ENCODE data around the gene FARS2. TPM values are rescaled to one million over a fixed set of nuclear protein-coding genes. Genes with fewer than 3 reads are reported as not detected.

Gene FARS2
- total RNA-seq, 4 donors from 2014 or later = 16.4 to 26.1 (median 21.4) TPM

DNA sequence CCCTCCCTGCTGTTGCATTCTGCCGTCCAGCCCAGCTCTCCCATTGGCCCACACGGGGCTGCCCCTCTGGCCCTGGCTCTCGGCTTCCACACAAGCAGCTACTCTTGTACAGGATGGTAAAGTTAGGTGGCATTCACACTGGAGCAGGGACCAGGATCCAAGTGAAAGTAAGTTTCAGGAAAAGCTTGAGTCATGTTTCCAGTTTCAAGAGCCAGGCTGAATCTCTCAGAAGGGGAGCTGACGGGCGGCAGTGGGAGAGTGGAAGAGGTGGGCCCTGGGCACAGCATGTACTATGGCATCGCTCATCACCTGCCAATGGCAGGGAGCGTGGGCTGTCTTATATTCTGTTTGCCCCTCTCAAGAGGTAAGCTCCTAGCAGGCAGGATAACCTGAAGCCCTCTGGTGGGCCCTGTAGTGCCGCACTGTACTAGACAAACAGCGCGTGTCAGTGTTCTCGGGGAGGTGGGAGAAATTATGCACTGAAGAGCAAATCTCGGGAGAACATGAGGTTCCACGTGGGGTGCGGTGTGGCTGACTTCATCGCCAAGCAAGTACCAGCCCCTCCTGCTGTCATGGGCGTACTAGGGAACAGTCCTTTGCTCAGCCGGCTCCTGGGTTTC lies 503.9 kb downstream of the FARS2 start:
- H3K9me3 ChIP-seq = peaks cover 0 to 4% (median 0%) of the 10 kb centered on the region in 4 donors
- no peak for DNase-seq (ENCODE audit: low spot score in 2 of 2)
- TF ChIP-seq POLR2A (IDR thresholded peaks at IDR 0.05) = no peak
- TF ChIP-seq, protein P1, sequence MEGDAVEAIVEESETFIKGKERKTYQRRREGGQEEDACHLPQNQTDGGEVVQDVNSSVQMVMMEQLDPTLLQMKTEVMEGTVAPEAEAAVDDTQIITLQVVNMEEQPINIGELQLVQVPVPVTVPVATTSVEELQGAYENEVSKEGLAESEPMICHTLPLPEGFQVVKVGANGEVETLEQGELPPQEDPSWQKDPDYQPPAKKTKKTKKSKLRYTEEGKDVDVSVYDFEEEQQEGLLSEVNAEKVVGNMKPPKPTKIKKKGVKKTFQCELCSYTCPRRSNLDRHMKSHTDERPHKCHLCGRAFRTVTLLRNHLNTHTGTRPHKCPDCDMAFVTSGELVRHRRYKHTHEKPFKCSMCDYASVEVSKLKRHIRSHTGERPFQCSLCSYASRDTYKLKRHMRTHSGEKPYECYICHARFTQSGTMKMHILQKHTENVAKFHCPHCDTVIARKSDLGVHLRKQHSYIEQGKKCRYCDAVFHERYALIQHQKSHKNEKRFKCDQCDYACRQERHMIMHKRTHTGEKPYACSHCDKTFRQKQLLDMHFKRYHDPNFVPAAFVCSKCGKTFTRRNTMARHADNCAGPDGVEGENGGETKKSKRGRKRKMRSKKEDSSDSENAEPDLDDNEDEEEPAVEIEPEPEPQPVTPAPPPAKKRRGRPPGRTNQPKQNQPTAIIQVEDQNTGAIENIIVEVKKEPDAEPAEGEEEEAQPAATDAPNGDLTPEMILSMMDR (IDR thresholded peaks at IDR 0.05) = no peak
- no peak for TF ChIP-seq EP300 (IDR thresholded peaks at IDR 0.05)
- H3K27me3 ChIP-seq = no peaks in the 10 kb centered on the region
- H3K36me3 ChIP-seq = no peaks in the 10 kb centered on the region
- peaks cover 0 to 46% (median 18%) of the 10 kb centered on the region in 4 donors for H3K4me1 ChIP-seq
- WGBS, 2 donors = 82 to 85% methylated on average over 17 of the region's 17 CpGs
- H3K27ac ChIP-seq = peak overlapping the region in 2 of 4 donors; percentile 47 to 53
- H3K4me3 ChIP-seq = no peak overlapping the region

DNA sequence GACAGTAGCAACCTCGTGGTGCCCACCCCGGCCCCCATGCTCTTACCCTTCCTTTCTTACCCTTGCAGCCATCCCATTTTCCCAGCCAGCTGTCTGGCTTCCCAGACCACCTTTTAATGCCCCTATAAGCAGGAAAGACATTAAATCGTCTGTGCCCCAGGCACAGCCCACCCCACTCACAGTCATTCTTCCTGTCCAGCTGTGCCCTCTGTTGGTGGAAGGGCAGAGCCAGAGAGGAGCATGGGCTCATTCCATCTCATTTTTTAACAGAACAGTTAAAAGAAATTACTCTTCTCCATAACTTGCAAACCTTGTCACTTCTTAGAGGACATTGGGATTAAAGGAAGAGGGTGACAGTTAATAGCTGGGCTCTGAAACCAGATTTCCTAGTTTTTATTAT lies 504.9 kb downstream of the FARS2 start:
- H3K27me3 ChIP-seq = no peaks in the 10 kb centered on the region
- H3K36me3 ChIP-seq = peaks cover 0 to 6% (median 0%) of the 10 kb centered on the region in 3 donors
- TF ChIP-seq, protein P1 (IDR thresholded peaks at IDR 0.05) = no peak
- no peak for TF ChIP-seq POLR2A (IDR thresholded peaks at IDR 0.05)
- TF ChIP-seq EP300 (IDR thresholded peaks at IDR 0.05) = no peak
- peaks cover 0 to 42% (median 18%) of the 10 kb centered on the region in 4 donors for H3K4me1 ChIP-seq
- H3K27ac ChIP-seq = no peak overlapping the region
- H3K4me3 ChIP-seq = no peak overlapping the region
- 68 to 72% methylated on average over 3 of the region's 3 CpGs for WGBS, 2 donors
- DNase-seq (ENCODE audit: low spot score in 2 of 2) = no peak
- peaks cover 0 to 4% (median 0%) of the 10 kb centered on the region in 4 donors for H3K9me3 ChIP-seq

DNA sequence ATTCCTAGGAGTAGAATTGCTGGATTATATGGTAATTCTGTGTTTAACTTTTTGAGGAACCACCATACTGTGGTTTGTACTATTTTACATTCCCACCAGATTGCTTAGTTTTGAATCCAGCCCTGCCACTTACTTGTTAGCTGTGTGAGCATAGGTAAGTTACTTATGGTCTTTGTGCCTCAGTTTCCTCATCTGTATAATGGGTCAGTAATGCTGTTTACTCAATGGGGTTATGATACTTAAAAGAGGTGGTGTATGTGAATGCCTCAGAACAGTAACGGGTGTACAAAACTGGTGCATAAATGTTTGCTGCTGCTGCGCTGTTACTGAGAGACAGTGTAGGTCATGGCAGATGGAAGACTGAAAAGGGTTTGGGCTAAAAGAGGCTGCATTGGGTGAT lies 506.2 kb downstream of the FARS2 start:
- Histone ChIP-seq H3K27me3 (no peaks in the 10 kb centered on the region), H3K4me1 (peaks cover 0 to 30% (median 16%) of the 10 kb centered on the region in 4 donors), H3K4me3 (no peak overlapping the region), H3K36me3 (peaks cover 0 to 16% (median 0%) of the 10 kb centered on the region in 3 donors), H3K9me3 (peaks cover 0 to 4% (median 0%) of the 10 kb centered on the region in 4 donors), H3K27ac (no peak overlapping the region)
- no peak for DNase-seq (ENCODE audit: low spot score in 2 of 2)
- TF ChIP-seq, protein P1 (IDR thresholded peaks at IDR 0.05) = no peak
- TF ChIP-seq POLR2A (IDR thresholded peaks at IDR 0.05) (no peak), EP300 (IDR thresholded peaks at IDR 0.05) (no peak)
- 97 to 98% methylated on average over 2 of the region's 2 CpGs for WGBS, 2 donors

DNA sequence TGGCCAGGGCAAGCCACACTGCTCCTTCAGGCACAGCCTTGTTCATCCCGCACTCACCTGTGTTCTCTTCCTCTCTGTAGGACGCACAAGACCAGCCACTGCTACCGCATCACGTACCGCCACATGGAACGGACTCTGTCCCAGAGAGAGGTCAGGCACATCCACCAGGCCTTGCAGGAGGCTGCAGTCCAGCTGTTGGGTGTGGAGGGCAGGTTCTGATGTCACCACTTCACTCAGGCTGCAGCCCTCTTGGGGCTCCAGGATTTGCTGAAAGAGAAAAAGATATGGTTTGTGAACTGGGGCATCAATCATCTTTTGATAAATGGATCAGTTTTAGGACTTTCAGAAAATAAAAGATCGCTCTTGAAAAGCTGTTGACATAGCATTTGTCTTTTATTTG lies 509.9 kb downstream of the FARS2 start:
- no peak for DNase-seq (ENCODE audit: low spot score in 2 of 2)
- H3K27ac ChIP-seq = no peak overlapping the region
- TF ChIP-seq POLR2A (IDR thresholded peaks at IDR 0.05) (no peak), EP300 (IDR thresholded peaks at IDR 0.05) (no peak)
- TF ChIP-seq, protein P1 (IDR thresholded peaks at IDR 0.05) = no peak
- no peak overlapping the region for H3K4me3 ChIP-seq
- 93 to 95% methylated on average over 7 of the region's 7 CpGs for WGBS, 2 donors
- H3K4me1 ChIP-seq = no peaks in the 10 kb centered on the region
- H3K9me3 ChIP-seq = peaks cover 0 to 4% (median 0%) of the 10 kb centered on the region in 4 donors
- H3K36me3 ChIP-seq = peaks cover 0 to 42% (median 0%) of the 10 kb centered on the region in 3 donors
- H3K27me3 ChIP-seq = no peaks in the 10 kb centered on the region

DNA sequence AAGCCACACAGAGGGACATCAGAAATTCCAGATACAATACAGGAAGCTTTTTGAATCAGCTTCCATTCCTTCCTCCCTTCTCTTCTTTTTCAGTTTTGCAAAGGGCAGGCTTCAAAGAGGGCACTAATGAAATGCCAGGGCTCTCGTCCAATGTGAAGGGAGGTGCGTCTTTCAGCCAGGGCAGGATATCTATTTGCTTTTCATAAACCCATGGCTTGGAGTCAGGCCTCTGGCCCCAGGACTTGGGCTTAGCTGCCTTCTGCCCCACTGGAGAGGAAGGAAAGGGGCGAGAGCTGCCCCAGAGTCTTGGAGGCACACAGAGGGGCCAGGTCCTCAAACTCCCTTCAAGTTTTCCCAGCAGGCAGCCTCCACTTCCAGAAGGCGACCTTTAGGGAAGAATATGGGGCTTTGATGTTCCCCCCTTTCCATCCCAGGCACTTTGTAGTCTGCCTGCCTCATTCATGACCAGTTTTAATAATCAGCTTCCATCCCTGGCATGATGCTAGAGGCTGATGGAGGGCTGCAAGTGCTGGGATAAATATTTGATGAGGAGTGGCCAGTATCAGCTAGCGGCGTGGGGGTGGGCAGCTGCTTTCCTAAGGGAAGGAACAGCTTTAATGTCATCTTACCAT lies 510.6 kb downstream of the FARS2 start:
- TF ChIP-seq EP300 (IDR thresholded peaks at IDR 0.05) (no peak), POLR2A (IDR thresholded peaks at IDR 0.05) (no peak)
- TF ChIP-seq, protein P1 (IDR thresholded peaks at IDR 0.05) = no peak
- Histone ChIP-seq H3K4me3 (no peak overlapping the region), H3K9me3 (peaks cover 0 to 2% (median 0%) of the 10 kb centered on the region in 4 donors), H3K4me1 (no peaks in the 10 kb centered on the region), H3K36me3 (peaks cover 0 to 42% (median 0%) of the 10 kb centered on the region in 3 donors), H3K27me3 (no peaks in the 10 kb centered on the region), H3K27ac (no peak overlapping the region)
- DNase-seq (ENCODE audit: low spot score in 2 of 2) = no peak
- 95 to 96% methylated on average over 6 of the region's 6 CpGs for WGBS, 2 donors
